Measurements from ENCODE around the gene ZSCAN20.

The ZSCAN20 gene

GRCh38 chr1:33502726-33503125, 30.3 kb downstream of the ZSCAN20 start:
- ATAC-seq = no peak
- TF ChIP-seq TOX (CRISPR knock-in tag; IDR thresholded peaks at IDR 0.05; ENCODE audit: borderline replicate concordance) (no peak), BACH2 (CRISPR knock-in tag; IDR thresholded peaks at IDR 0.05; ENCODE audit: borderline replicate concordance) (no peak), ZNF8 (CRISPR knock-in tag; IDR thresholded peaks at IDR 0.05) (no peak), ZC3H10 (CRISPR knock-in tag; IDR thresholded peaks at IDR 0.05) (no peak), ESRRG (CRISPR knock-in tag; IDR thresholded peaks at IDR 0.05) (no peak), TSHZ2 (CRISPR knock-in tag; IDR thresholded peaks at IDR 0.05) (no peak), OSR1 (CRISPR knock-in tag; IDR thresholded peaks at IDR 0.05) (no peak), POU6F1 (CRISPR knock-in tag; IDR thresholded peaks at IDR 0.05; ENCODE audit: borderline replicate concordance, low read depth) (no peak), PATZ1 (CRISPR knock-in tag; IDR thresholded peaks at IDR 0.05; ENCODE audit: borderline replicate concordance) (no peak), CSRNP3 (CRISPR knock-in tag; IDR thresholded peaks at IDR 0.05) (no peak), ZFP3 (CRISPR knock-in tag; IDR thresholded peaks at IDR 0.05) (no peak), RARB (CRISPR knock-in tag; IDR thresholded peaks at IDR 0.05) (no peak)

- TF ChIP-seq TSHZ2 (CRISPR knock-in tag; IDR thresholded peaks at IDR 0.05) (no peak), ZFP3 (CRISPR knock-in tag; IDR thresholded peaks at IDR 0.05) (no peak)
- ATAC-seq = no peak
Observed at GRCh38 chr1:33503506-33503905, 31.1 kb downstream of the ZSCAN20 start.

- TF ChIP-seq CREB5 (CRISPR knock-in tag; IDR thresholded peaks at IDR 0.05; ENCODE audit: low read depth) (no peak), CSRNP3 (CRISPR knock-in tag; IDR thresholded peaks at IDR 0.05) (no peak), ZNF8 (CRISPR knock-in tag; IDR thresholded peaks at IDR 0.05) (no peak), ZC3H10 (CRISPR knock-in tag; IDR thresholded peaks at IDR 0.05) (no peak), TCF4 (CRISPR knock-in tag; IDR thresholded peaks at IDR 0.05; ENCODE audit: borderline replicate concordance) (no peak), SNAI2 (CRISPR knock-in tag; IDR thresholded peaks at IDR 0.05) (no peak), TSHZ2 (CRISPR knock-in tag; IDR thresholded peaks at IDR 0.05) (no peak), ZNF70 (CRISPR knock-in tag; IDR thresholded peaks at IDR 0.05) (no peak)
- ATAC-seq = no peak
Observed at GRCh38 chr1:33507661-33508060, 35.2 kb downstream of the ZSCAN20 start.

Measured in SK-N-SH treated with all-trans-retinoic acid at 6 μM for 48 hours (cell line).